ENCODE measurements around the gene MED22.
"Not testable (repeated sequence)": the region's sequence is repeated elsewhere in the genome, so short reads cannot be mapped to it uniquely, and the experiment has no call there.

Gene MED22

DNA sequence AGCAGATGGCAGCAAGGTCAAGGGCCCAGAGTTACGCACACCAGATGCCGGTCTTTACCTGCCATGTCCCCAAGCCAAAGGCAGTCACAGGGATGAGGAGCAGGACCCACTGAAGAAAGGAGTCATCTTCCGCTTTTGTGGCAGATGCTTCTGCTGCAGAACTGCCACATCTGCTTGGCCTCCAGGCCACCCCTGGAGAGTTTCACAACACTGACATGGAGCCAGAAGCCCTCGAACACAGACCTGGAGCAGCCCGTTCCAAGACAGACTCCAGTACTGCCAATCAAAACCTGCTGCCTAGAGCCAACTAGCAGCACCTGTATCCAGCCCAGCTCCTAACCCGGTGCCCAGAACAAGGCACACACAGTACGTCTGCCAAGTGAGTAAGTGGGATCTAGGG lies 6.8 kb upstream of the MED22 start:
- no peak for FAIRE-seq

DNA sequence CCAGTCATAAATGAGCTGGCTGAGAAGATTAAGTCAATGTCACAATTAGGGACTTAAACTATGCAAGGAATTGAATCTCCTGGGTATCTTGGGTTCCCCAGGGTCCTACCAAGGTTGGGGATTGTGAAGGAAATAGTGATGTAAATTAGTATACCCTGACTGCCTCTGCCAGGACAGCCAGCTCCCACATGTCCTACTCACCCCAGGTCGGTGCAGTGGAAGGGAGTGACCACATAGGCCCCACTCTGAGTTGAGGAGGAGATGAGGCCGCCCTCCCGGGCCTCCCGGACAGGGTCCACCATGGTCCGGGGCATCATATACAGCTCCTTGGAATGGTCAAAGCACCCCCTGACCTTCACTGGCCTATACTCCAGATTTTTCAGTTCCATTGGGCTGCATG lies 5.6 kb upstream of the MED22 start:
- FAIRE-seq, result no peak

DNA sequence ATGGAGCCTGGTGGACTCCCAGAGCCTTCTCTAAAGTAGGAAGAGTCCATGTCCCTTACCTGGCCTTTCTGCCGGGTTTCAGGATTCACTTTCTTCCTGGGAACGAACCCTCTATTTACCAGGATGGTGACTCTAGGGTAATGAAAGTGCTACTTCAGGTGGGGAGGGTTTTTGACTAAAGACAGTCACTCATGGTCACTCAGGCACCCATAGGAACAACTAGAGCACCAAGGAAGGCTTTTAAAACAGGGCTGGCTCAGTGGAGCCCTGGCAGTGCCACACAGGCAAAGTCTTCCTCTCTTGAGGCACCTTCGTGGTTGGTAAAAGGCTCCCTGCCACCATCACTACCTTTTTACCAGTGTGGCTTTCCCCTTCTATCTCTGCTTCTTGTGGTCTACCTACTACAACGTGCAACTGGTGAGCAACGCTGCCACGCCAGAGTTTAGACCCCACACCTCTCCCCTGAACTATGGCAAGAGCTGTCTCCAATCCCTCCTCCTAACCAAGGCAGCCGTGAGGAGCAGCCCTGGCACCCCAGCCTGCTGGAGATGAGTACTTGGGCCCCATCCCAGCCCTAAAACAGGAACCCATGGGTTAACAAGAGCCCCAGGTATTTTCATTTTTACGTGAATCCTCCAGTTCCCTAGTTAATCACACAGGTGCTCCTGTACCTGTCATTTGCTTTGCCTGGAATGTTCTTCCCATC lies 4.9 kb upstream of the MED22 start:
- no peak for FAIRE-seq

GRCh38 chr9:133351908-133352634 lies 4.1 kb upstream of the MED22 start:
- FAIRE-seq, result no peak

DNA sequence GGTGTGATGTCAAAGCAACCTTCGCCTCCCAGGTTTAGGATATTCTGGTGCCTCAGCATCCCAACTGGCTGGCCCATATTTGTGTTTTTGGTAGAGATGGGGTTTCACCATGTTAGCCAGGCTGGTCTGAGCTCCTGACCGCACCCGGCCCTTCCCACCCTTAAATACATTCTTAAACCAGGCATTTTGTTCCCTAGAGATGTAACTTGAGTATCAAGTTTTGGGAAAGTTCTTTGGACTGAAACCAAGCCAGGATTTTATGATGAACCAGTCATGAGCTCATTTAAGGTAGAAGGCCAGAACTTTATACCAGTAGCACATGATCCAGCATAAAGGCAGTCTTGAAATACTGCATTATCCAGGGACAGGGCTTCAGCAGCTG lies 3.6 kb upstream of the MED22 start:
- no peak for FAIRE-seq

DNA sequence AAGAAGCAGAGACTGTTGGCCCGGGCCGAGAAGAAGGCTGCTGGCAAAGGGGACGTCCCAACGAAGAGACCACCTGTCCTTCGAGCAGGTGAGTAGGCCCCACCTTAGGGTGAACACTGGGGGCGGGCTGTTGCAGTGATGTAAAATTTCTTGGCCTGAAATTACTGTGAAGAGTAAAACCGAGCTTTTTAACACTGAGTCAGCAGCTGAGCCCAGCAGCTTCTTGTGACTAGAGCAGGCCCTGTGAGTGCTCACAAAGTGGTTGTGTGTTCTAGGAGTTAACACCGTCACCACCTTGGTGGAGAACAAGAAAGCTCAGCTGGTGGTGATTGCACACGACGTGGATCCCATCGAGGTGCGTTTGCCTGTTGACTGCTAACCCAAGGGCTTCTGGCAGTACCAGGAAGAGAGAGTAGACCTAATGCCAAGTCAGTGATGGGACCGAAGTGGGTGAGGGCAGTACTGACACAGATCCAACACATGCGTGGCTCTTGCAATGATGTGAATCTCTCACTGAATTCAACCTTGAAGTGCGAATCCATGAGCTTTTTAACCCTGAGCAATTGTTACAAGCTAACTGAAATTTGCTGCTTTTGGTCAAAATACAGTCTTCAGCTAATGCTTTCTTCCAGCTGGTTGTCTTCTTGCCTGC lies 2.2 kb upstream of the MED22 start:
- no peak for FAIRE-seq

- no peak for FAIRE-seq
Observed at GRCh38 chr9:133348718-133349573, 1.0 kb upstream of the MED22 start.

- no peak for FAIRE-seq
Observed at GRCh38 chr9:133347515-133347984, 381 bp downstream of the MED22 start.

GRCh38 chr9:133346021-133346785 lies 1.7 kb downstream of the MED22 start:
- no peak for FAIRE-seq

DNA sequence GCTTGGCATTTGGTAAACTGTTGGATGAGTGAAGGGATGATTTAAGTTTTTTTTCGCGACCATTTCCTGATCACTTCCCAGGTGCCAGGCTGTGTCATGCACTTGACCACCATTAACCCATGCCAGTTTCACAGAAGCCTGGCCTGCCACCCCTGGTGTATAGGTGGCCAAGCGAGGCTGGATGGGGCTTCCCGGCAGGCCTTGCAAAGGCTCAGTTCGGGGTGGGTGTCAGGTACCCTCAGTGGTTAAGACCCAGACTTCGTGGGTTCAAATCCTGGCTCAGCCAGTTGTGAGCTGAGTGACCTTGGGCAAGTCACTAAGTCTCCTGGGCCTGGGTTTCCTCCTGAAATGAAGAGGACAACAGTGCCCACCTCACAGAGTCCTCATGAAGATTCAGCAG lies 2.3 kb downstream of the MED22 start:
- no peak for FAIRE-seq

DNA sequence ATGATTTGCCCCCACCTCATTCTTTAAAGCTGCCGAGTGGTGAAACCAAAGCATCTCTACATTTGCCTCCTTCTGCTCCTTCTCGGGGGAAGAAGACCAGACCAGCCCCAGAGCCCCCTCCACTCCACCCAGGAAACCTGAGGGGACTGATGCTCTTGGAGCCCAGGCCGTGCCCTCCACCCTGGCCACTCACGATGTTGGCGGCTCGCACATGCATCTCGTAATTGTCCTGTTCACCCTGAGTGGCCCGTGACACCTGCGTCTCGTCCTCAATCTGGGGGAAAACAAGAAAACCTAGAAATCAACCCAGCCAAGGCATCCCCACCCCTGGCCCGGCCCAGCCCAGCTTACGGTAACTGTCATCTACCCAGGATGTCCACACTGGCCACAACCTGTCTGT lies 3.0 kb downstream of the MED22 start:
- FAIRE-seq, result no peak

GRCh38 chr9:133344071-133344470 lies 3.9 kb downstream of the MED22 start:
- FAIRE-seq, result no peak

- FAIRE-seq, result no peak
Observed at GRCh38 chr9:133342570-133342969, 5.4 kb downstream of the MED22 start.

DNA sequence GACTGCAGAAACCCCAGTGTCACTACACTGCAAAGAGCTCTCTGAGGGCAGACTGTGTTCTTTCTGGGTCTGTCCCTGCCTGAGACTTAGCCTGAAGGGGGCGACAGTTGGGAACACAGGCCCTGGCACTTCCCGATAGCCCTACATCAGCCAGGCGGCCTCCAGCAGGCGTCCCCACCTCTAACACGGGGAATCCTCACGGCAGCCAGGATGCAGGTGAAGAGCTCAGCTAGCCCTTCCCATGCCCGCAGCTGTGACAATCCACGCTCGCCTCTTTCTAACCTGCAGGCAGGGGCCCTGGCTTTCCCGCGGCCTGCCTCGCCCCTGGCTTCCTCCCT lies 5.9 kb downstream of the MED22 start:
- no peak for FAIRE-seq

DNA sequence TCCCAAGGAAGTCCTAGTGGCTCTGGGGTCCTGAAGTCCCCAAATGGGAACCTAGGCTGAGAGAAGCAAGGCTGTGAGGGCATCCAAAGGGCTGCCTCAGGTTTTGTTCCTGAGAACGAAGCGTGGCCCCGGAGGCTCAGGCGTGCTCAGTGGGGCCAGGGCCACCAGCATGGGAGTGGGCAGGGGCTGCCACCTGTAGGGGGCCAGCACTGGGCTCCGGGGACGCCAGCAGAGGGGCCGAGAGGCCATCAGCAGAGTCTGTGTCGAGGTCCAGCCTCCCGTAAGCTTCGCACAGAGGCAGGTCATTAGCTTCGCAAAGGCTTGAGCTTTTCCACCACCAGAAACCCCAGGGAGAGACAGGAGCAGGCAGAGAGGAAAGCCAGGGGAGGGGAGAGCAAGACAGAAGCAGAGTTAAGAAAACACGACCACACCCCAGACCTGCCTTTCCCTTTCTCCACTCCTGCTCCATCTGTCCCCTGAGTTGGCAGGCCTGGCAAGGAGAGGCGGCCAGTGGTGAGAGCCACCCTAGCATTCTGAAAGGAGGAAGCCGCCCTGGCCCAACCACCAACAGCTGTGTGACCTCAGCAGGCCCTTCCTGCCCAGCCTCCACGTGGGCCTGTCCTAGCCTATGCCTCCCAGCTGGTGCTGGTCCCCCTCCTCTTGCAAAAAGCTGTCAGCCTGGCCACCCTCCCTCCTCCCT lies 6.4 kb downstream of the MED22 start:
- FAIRE-seq, result no peak

DNA sequence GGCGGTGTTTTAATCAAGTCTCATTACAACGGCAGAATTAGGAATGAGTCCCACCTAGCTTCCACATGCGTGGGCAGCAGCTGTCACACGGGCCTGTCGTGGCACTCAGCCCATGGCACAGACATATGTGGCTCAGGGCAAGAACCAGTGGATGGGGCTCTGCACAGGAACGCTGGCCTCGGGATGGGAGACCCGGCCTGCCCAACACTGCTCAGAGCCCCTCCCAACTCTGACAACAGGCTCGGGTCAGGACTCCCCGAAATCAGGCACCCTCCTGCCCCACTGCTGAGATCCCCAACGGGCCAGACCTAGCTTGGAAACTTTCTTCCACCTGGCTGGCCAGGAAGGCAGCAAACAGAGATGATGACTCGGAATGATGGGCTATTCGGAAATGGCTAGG lies 7.0 kb downstream of the MED22 start:
- no peak for FAIRE-seq

DNA sequence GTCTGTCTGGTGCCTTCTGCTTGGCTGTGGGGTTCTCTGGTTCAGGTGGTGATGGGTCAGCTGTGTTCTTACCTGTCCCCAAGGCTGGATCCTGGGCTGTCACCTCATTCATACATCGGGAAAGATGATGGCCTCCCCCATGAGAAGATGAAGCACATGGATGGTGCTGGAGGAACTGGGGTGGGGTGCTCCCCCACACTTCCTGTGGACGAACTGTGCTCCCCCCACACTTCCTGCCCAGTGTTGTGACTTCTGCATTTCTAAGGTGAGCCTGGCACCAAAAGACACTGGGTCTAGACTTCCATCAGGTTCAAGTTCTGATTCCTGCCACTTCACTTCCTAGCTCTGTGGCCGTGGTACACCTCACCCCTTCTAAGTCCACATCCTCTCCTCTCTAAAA lies 7.7 kb downstream of the MED22 start:
- FAIRE-seq, result no peak

- FAIRE-seq, result no peak
Observed at GRCh38 chr9:133339641-133340040, 8.3 kb downstream of the MED22 start.

- FAIRE-seq, result no peak
Observed at GRCh38 chr9:133335924-133336811, 11.8 kb downstream of the MED22 start, which contains the start of gene SURF6. SURF6 (minus strand) TSS chr9:133336188; CDS start chr9:133336132, 56 bp downstream.

- not testable (repeated sequence) for FAIRE-seq
Observed at GRCh38 chr9:133334888-133335287, 13.0 kb downstream of the MED22 start.

DNA sequence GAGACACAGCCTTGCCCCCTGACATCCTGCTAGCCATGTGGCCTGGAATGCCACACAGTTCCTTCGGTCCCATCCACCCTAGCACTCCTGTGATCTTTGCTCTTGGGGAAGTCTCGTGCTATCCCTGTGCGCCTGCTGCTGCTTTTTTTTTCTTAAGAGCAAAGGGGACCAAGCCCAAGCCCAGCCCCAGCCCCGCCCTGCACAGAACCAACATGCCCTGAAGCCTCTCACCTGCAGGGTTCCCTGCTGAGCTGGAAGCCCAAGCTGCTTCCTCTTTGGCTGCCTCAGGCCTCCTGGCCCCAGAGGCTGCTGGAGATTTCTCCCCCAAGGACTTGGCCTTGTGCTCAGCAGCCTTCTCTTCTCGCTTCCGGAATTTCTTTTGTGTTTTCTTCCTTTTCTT lies 13.8 kb downstream of the MED22 start:
- no peak for FAIRE-seq

Measured in A204.1 (cell line).